HepG2 (cell line): Measurements from ENCODE around the gene FBXO10. TPM values are rescaled to one million over a fixed set of nuclear protein-coding genes. Genes with fewer than 3 reads are reported as not detected.
A peak's percentile ranks its signal among the peaks of the same experiment; 100 is the strongest.

Source experiments
- AGO2 ChIP-seq: fragments of 200-400 bp; formaldehyde crosslinking; optimal IDR thresholded peaks from 2 replicates; pipeline ENCODE3; 2017; ENCODE audit warnings: mild to moderate bottlenecking, low read depth, low read length, moderate library complexity
- HMG20A ChIP-seq: IDR thresholded peaks from 2 replicates; pipeline ENCODE4 v1.6.1; 2016; ENCODE audit warnings: borderline replicate concordance
- KAT2B ChIP-seq: fragments of 150-350 bp; IDR thresholded peaks from 2 replicates; pipeline ENCODE4 v1.6.1; 2014; ENCODE audit warnings: low read depth, low read length, borderline replicate concordance
- MAFG ChIP-seq: sonication (generic); formaldehyde crosslinking; IDR thresholded peaks from 2 replicates; pipeline ENCODE4 v1.5.1; 2020; ENCODE audit warnings: mild to moderate bottlenecking, missing genetic modification reagents
- MEIS1 ChIP-seq: sonication (generic); formaldehyde crosslinking; IDR thresholded peaks from 2 replicates; pipeline ENCODE4 v1.9.0; 2021; ENCODE audit warnings: mild to moderate bottlenecking, missing genetic modification reagents, moderate library complexity, borderline replicate concordance
- MTF2 ChIP-seq: sonication (generic); formaldehyde crosslinking; IDR thresholded peaks from 2 replicates; pipeline ENCODE4 v1.5.0; 2020; ENCODE audit warnings: missing genetic modification reagents, borderline replicate concordance
- PRMT3 ChIP-seq: sonication (generic); formaldehyde crosslinking; IDR thresholded peaks from 2 replicates; pipeline ENCODE4 v1.8.1; 2022; ENCODE audit warnings: low read depth, mild to moderate bottlenecking, moderate library complexity, missing genetic modification reagents, borderline replicate concordance
- SIX4 ChIP-seq: sonication (generic); formaldehyde crosslinking; IDR thresholded peaks from 2 replicates; pipeline ENCODE4 v1.4.0; 2020; ENCODE audit warnings: missing genetic modification reagents
- SRSF1 ChIP-seq: fragments of 200-400 bp; formaldehyde crosslinking; optimal IDR thresholded peaks from 2 replicates; pipeline ENCODE3; 2017; ENCODE audit warnings: mild to moderate bottlenecking, low read depth, low read length, moderate library complexity
- ZFX ChIP-seq: sonication (generic); formaldehyde crosslinking; IDR thresholded peaks from 2 replicates; pipeline ENCODE4 v1.4.0; 2020; ENCODE audit warnings: mild to moderate bottlenecking, low read depth, missing genetic modification reagents, moderate library complexity
- ZNF263 ChIP-seq: sonication (generic); formaldehyde crosslinking; IDR thresholded peaks from 2 replicates; pipeline ENCODE4 v1.4.0; 2020; ENCODE audit warnings: missing genetic modification reagents
- ZNF33B ChIP-seq: sonication (generic); formaldehyde crosslinking; IDR thresholded peaks from 2 replicates; pipeline ENCODE4 v1.5.1; 2020; ENCODE audit warnings: mild to moderate bottlenecking, missing genetic modification reagents
- ZNF737 ChIP-seq: sonication (generic); formaldehyde crosslinking; IDR thresholded peaks from 2 replicates; pipeline ENCODE4 v1.5.0; 2020; ENCODE audit warnings: missing genetic modification reagents, mild to moderate bottlenecking, borderline replicate concordance
- ZNF746 ChIP-seq: sonication (generic); formaldehyde crosslinking; IDR thresholded peaks from 2 replicates; pipeline ENCODE4 v1.8.0; 2022; ENCODE audit warnings: mild to moderate bottlenecking, missing genetic modification reagents
- ZNF749 ChIP-seq: sonication (generic); formaldehyde crosslinking; IDR thresholded peaks from 2 replicates; pipeline ENCODE4 v1.8.0; 2022; ENCODE audit warnings: mild to moderate bottlenecking, missing genetic modification reagents, moderate library complexity, borderline replicate concordance
- ZNF782 ChIP-seq: sonication (generic); formaldehyde crosslinking; IDR thresholded peaks from 2 replicates; pipeline ENCODE4 v1.4.0; 2020; ENCODE audit warnings: missing genetic modification reagents, mild to moderate bottlenecking, borderline replicate concordance
- ZSCAN30 ChIP-seq: sonication (generic); formaldehyde crosslinking; IDR thresholded peaks from 2 replicates; pipeline ENCODE4 v1.5.0; 2020; ENCODE audit warnings: mild to moderate bottlenecking, missing genetic modification reagents
- polyA plus RNA-seq, 8 experiments: library from polyadenylated mRNA; depleted of rRNA in 3 of 8; stranded (reverse) in 7 of 8; unstranded in 1 of 8; fragments of >200 nt; fragmentation: Illumina TruSeq in 4 of 8; extraction: Trizol in 4 of 8; gene quantifications; 2 replicates each; pipeline versions ENCODE4 v1.2.1 to v1.2.3, GENCODE V29; 2011 to 2016; ENCODE audit warnings: low read depth in 4 of 8, missing spikeins in 1 of 8, mixed read lengths in 1 of 8; ENCODE audit not compliant: insufficient read depth in 1 of 8
- total RNA-seq, 5 experiments: library from RNA; depleted of rRNA; stranded (reverse); fragments of >200 nt; fragmentation: Illumina TruSeq; extraction: Trizol; gene quantifications; 2 replicates each; pipeline ENCODE4 v1.2.3, GENCODE V29; 2016; ENCODE audit warnings: low read depth in 1 of 5
- TF ChIP-seq, protein P1 (sequence below): sonication (generic); formaldehyde crosslinking; IDR thresholded peaks from 2 replicates; pipeline ENCODE4 v1.4.0; 2020; ENCODE audit warnings: missing genetic modification reagents, low read depth, mild to moderate bottlenecking, borderline replicate concordance
- TF ChIP-seq, protein P2 (sequence below): sonication (generic); formaldehyde crosslinking; IDR thresholded peaks from 2 replicates; pipeline ENCODE4 v1.4.0; 2020; ENCODE audit warnings: missing genetic modification reagents
- TF ChIP-seq, protein P3 (sequence below): IDR thresholded peaks from 2 replicates; pipeline ENCODE4 v1.6.1; 2016; ENCODE audit warnings: mild to moderate bottlenecking, missing biosample characterization, missing genetic modification reagents
- TF ChIP-seq, protein P4 (sequence below): sonication (generic); formaldehyde crosslinking; IDR thresholded peaks from 2 replicates; pipeline ENCODE4 v1.4.0; 2020; ENCODE audit warnings: missing genetic modification reagents
- TF ChIP-seq, protein P5 (sequence below): sonication (generic); formaldehyde crosslinking; IDR thresholded peaks from 2 replicates; pipeline ENCODE4 v1.5.0; 2020; ENCODE audit warnings: mild to moderate bottlenecking, missing genetic modification reagents, moderate library complexity

Gene FBXO10
- total and polyA plus RNA-seq, 2 of the 13 experiments (the other 11 are each of a cell fraction or from before 2014, with no cell fraction given) = 3.1 to 5.1 TPM

DNA sequence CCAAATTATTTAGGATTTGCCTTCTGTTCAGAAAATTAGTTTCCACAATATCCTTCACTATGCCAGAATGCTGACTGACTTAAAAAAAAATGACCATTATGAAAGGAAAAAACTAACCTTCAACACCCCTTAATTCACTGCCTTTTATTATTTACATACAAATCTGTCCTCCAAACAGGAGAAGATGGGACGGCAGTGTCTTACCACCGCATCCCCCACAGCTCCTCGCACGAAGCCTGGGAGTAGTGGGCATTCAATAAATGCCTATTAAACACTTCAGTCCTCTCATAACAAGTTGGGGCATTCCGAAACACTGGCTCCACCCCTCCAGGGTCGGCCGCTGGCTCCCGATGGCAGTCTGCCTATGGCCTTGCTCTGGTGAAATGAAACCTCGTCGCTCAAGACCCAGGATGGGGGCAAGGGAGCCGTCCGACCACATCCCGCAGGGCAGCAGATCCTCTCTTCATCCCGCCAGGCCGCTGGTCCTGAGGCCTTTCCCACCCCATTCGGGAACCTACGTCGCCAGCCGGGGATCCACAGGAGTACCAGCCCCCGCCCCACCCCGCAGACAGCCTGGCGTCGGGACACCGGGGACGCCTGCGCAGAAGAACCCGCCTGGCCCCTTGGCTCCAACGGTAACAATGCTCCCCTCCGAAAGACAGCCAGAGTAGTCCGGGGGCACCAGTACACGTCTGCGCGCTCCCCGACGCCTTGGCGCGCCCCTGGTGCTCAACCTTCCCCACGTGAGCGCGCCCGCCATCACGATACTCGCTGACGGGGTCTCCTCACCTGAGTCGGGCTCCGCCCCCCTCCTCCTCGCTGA lies 111.5 kb downstream of the FBXO10 start (continued):
- 0 out of 2 replicates have a peak, but pooled peaks have one; percentile 26 for TF ChIP-seq ZNF33B
- TF ChIP-seq ZFX (CRISPR knock-in tag) = peak; percentile 74
- TF ChIP-seq, protein P1, sequence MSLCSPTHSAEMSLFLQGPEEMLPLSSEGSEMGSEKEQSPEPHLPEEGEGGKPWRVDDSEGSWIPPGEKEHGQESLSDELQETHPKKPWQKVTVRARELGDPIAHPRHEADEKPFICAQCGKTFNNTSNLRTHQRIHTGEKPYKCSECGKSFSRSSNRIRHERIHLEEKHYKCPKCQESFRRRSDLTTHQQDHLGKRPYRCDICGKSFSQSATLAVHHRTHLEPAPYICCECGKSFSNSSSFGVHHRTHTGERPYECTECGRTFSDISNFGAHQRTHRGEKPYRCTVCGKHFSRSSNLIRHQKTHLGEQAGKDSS = peak; percentile 42; the same call in 1 of the 2 replicates
- TF ChIP-seq PRMT3 (CRISPR knock-in tag) = no peak
- TF ChIP-seq AGO2 = peak; percentile 88
- peak; percentile 58; the same call in 1 of the 2 replicates for TF ChIP-seq ZNF782 (CRISPR knock-in tag)
- TF ChIP-seq, protein P2, sequence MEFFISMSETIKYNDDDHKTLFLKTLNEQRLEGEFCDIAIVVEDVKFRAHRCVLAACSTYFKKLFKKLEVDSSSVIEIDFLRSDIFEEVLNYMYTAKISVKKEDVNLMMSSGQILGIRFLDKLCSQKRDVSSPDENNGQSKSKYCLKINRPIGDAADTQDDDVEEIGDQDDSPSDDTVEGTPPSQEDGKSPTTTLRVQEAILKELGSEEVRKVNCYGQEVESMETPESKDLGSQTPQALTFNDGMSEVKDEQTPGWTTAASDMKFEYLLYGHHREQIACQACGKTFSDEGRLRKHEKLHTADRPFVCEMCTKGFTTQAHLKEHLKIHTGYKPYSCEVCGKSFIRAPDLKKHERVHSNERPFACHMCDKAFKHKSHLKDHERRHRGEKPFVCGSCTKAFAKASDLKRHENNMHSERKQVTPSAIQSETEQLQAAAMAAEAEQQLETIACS (CRISPR knock-in tag) = peak; percentile 86
- TF ChIP-seq ZNF746 (CRISPR knock-in tag) = peak; percentile 71; the same call in 1 of the 2 replicates
- no peak for TF ChIP-seq HMG20A (CRISPR knock-in tag)
- peak; percentile 46 for TF ChIP-seq SRSF1
- TF ChIP-seq, protein P3, sequence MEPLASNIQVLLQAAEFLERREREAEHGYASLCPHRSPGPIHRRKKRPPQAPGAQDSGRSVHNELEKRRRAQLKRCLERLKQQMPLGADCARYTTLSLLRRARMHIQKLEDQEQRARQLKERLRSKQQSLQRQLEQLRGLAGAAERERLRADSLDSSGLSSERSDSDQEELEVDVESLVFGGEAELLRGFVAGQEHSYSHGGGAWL (CRISPR knock-in tag) = peak; percentile 41; the same call in 1 of the 2 replicates
- no peak for TF ChIP-seq MEIS1 (CRISPR knock-in tag)
- TF ChIP-seq ZSCAN30 (CRISPR knock-in tag) = no peak
- no peak for TF ChIP-seq ZNF749 (CRISPR knock-in tag)
- no peak for TF ChIP-seq MAFG
- TF ChIP-seq, protein P4, sequence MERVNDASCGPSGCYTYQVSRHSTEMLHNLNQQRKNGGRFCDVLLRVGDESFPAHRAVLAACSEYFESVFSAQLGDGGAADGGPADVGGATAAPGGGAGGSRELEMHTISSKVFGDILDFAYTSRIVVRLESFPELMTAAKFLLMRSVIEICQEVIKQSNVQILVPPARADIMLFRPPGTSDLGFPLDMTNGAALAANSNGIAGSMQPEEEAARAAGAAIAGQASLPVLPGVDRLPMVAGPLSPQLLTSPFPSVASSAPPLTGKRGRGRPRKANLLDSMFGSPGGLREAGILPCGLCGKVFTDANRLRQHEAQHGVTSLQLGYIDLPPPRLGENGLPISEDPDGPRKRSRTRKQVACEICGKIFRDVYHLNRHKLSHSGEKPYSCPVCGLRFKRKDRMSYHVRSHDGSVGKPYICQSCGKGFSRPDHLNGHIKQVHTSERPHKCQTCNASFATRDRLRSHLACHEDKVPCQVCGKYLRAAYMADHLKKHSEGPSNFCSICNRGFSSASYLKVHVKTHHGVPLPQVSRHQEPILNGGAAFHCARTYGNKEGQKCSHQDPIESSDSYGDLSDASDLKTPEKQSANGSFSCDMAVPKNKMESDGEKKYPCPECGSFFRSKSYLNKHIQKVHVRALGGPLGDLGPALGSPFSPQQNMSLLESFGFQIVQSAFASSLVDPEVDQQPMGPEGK (CRISPR knock-in tag) = peak; percentile 69; the same call in 1 of the 2 replicates
- no peak for TF ChIP-seq KAT2B
- TF ChIP-seq MTF2 (CRISPR knock-in tag) = 0 out of 2 replicates have a peak, but pooled peaks have one; percentile 46
- no peak for TF ChIP-seq SIX4 (CRISPR knock-in tag)
- TF ChIP-seq ZNF737 (CRISPR knock-in tag) = 0 out of 2 replicates have a peak, but pooled peaks have one; percentile 81
- TF ChIP-seq ZNF263 (CRISPR knock-in tag) = 0 out of 2 replicates have a peak, but pooled peaks have one; percentile 36
- TF ChIP-seq, protein P5, sequence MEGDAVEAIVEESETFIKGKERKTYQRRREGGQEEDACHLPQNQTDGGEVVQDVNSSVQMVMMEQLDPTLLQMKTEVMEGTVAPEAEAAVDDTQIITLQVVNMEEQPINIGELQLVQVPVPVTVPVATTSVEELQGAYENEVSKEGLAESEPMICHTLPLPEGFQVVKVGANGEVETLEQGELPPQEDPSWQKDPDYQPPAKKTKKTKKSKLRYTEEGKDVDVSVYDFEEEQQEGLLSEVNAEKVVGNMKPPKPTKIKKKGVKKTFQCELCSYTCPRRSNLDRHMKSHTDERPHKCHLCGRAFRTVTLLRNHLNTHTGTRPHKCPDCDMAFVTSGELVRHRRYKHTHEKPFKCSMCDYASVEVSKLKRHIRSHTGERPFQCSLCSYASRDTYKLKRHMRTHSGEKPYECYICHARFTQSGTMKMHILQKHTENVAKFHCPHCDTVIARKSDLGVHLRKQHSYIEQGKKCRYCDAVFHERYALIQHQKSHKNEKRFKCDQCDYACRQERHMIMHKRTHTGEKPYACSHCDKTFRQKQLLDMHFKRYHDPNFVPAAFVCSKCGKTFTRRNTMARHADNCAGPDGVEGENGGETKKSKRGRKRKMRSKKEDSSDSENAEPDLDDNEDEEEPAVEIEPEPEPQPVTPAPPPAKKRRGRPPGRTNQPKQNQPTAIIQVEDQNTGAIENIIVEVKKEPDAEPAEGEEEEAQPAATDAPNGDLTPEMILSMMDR = 0 out of 2 replicates have a peak, but pooled peaks have one; percentile 5
